Eye (tissue), 1 donor: ENCODE data around the gene TTC39C.
A peak's percentile ranks its signal among the peaks of the same experiment; 100 is the strongest.

Experiments
- DNase-seq: peaks from one replicate; pipeline ENCODE4 v3.0.0-alpha.2; 2015

The TTC39C gene

DNA sequence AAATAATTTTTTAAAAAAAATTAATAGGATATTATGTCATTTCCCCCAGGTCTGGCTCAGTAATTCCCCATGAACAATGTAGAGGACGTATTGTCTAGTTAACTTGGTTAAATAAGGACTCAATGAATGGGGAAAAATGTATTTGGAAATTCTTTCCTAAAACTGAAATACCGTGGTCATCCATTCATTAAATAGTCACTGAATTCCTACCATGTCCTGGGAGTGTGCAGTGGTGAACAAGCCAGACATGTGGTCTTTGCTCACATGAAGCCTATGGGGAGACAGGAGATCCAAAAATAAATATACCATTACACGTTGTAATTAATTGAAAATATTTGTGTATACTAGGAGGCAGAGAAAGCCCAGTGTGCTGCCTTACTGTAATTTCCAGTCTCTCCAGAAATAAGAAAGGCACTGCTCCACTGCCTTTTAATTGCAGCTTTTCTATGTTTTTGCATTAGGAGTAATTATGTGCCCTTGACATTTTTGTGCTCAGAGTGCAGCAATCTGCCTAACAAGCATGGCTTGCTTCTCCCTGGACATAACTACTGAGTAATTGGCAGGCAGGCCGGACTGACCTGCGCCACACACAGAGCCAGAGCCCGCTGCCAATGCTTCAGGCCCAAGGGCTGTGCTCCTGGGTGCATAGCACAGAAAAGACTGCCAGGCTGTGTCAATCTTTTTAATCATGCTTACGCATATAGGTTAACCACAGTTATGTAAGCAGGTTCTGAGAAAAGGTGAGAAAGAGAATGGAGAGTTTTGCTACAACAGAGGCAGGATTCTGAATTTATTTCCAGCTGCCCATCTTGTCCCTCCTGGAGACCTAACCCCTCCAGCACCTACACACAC lies 22.2 kb upstream of the TTC39C start:
- peak; percentile 80 for DNase-seq

- no peak for DNase-seq
These were observed 21.6 kb upstream of the TTC39C start for GRCh38 chr18:23992941-23993280.

DNA sequence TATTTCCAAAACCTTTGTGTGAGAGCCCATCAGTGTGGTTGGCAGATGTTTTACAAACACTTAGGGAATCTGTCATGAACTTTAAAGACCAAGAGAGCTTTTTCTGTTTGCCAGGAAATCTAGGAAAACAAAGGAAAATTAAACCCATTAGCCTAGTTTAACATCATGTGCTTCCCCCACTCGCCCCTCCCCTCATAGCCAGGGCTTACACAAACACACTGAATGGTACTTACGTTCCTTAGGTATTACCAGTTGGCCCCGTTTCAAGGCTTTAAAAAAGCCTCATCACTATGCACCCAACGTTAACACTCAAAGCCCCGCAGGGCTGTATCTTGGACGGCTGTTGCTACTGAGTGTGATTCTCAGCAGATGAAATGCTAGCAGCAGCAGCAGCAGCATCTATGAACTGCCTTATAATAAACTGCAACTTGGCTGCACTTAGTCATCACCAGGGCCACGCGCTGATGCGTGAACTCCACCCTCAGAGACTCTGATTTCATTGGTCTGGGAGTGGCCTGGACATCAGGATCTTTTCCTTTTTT lies 20.1 kb upstream of the TTC39C start:
- peak; percentile 86 for DNase-seq

DNA sequence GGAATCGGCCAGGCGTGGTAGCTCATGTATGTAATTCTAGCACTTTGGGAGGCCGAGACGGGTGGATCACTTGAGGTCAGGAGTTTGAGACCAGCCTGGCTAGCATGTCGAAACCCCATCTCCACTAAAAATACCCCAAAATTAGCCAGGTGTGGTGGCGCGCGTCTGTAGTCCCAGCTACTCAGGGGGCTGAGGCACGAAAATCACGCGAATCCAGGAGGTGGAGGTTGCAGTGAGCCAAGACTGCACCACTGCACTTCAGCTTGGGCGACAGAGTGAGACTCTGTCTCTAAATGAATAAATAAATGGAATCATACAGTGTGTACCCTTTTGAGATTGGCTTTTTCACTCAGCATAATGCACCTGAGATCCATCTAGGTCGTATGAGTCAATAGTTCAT lies 19.4 kb upstream of the TTC39C start:
- DNase-seq, result no peak

DNA sequence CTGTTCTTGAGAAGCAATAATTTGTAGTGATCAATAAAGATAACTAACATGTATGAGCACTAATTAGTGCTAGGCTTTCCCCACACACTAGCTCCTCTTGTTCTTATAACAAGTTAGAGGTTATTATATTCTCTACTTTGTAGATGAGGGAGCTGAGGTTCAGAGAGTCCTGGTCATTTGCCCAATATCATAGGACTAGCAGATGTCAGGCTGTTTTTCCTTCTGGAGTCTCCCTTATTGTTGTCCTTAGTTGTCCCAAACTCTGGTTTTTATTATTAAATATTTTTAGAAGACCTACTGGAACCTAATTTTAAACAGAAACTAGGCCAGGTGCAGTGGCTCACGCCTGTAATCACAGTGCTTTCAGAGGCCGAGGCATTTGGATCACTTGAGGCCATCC lies 16.5 kb upstream of the TTC39C start:
- no peak for DNase-seq

GRCh38 chr18:23998820-23999219 lies 15.7 kb upstream of the TTC39C start:
- peak; percentile 38 for DNase-seq

GRCh38 chr18:24000613-24001490 lies 13.7 kb upstream of the TTC39C start:
- no peak for DNase-seq

GRCh38 chr18:24002479-24002878 lies 12.1 kb upstream of the TTC39C start:
- DNase-seq, result no peak

- no peak for DNase-seq
These were observed 11.3 kb upstream of the TTC39C start for GRCh38 chr18:24003288-24003687.

GRCh38 chr18:24003903-24004640 lies 10.5 kb upstream of the TTC39C start:
- DNase-seq, result no peak

GRCh38 chr18:24006712-24007313 lies 7.7 kb upstream of the TTC39C start:
- DNase-seq, result no peak

DNA sequence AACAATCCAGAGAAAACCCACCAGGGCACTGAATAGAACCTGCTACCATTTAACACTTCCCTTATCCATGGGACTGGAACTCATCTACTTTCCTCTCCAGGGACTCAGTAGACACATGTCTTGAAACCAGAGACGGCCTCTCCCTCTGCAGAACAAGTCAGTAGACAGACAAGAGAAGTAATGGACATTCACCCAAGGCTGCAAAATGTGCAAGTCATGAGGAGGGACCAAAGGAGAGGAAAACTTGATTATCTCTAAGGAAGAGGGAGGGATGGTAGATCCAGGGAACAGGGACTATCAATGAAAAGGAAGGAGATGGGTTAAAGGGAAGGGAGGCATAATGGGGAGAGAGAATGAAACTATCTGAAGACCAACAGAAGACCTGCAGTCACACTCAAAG lies 5.3 kb upstream of the TTC39C start:
- DNase-seq, result no peak

- no peak for DNase-seq
These were observed 4.8 kb upstream of the TTC39C start for GRCh38 chr18:24009651-24010333.

DNA sequence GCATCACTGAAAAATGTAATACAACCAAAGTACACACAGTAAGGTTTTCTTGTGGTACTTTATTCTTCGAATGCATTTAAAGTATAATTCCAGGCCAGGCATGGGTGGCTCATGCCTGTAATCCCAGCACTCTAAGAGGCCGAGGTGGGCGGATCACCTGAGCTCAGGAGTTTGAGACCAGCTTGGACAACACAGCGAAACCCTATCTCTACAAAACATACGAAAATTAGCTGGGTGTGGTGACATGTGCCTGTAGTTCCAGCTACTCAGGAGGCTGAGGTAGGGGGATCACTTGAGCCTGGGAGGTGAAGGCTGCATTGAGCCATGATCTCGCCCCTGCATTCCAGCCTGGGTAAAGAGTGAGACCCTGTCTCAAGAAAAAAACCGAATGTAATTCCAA lies 3.9 kb upstream of the TTC39C start:
- no peak for DNase-seq

DNA sequence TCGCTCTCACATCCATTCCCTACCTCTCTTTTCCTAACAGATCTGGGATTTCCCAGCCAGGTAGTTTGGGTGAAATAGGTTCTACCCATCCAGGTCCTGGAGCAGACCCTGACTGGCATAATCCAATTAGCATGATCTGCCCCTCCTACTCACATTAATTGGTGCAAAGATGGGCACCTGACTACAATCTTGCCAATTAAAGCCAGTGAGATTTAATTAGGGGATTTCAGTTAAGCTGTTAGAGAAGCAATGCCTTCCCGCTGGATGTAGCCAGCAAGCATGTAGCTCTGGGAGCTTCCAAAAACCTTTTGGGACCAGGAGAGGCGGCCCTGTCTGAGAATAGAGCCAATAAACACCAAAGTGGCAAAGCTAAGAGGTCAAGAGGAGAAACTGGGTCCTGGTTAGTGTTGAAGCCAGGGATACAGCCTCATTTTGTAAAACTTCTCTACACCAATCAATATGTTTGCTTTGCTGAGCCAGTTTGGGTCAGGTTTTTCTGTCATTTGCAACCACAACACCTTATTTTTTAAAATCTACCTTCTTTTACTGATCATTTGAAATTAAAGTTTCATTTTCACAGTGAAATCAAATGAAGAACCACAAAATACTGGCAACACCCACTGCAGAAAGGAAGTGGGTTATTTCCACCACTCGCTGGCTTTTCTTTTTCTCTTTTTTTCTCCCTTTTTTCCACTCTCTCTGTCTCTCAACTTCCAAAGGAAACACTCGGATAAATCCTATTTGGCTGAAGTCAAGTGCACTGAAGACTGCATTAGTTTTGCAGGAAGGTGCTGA lies 3.2 kb upstream of the TTC39C start:
- no peak for DNase-seq

- no peak for DNase-seq
These were observed 1.5 kb upstream of the TTC39C start for GRCh38 chr18:24013051-24013450.

GRCh38 chr18:24014986-24015638 lies 558 bp downstream of the TTC39C start:
- DNase-seq, result peak; percentile 82

- peak; percentile 64 for DNase-seq
These were observed 1.4 kb downstream of the TTC39C start for GRCh38 chr18:24015639-24016631.

DNA sequence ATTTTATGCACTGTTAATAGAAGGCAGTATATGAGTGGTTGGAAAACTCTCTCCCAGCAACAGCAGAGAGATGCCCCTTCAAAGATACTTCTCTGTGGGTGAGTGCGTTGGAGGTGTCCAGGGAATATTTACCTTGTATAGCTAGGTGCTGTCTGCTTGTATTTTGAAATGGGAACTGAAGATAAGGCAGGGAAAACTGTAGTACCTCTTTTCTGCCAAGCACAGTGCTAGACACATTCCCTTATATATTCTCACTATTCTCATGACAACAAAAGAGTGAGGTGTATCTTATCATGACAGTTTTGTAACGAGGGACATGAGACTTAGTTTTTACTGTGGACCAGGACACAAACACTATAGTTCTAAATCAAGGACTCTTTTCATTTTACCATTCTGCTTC lies 2.1 kb downstream of the TTC39C start:
- DNase-seq, result peak; percentile 20
